Thyroid gland (tissue), 4 donors: ENCODE data around the gene PAIP2. TPM values are rescaled to one million over a fixed set of nuclear protein-coding genes. Genes with fewer than 3 reads are reported as not detected.
A peak's percentile ranks its signal among the peaks of the same experiment; 100 is the strongest.
"Not testable (repeated sequence)": the region's sequence is repeated elsewhere in the genome, so short reads cannot be mapped to it uniquely, and the experiment has no call there.

Experiments
- DNase-seq, 2 donors: peaks; one replicate each; pipeline ENCODE4 v3.0.0-alpha.2; 2019
- H3K27ac ChIP-seq, 3 donors: fragments of 200-600 bp; sonication (generic); 1 replicate in 2 of 3; 2 replicates in 1 of 3; pipeline ENCODE4 v1.5.1; 2016 to 2019; ENCODE audit warnings: mild to moderate bottlenecking in 1 of 3, moderate library complexity in 1 of 3
- H3K27me3 ChIP-seq: fragments of 200-600 bp; sonication (generic); one replicate; pipeline ENCODE4 v1.5.1; 2019
- H3K36me3 ChIP-seq, 2 donors: fragments of 200-600 bp; sonication (generic); one replicate each; pipeline ENCODE4 v1.5.1; 2016 to 2019
- H3K4me1 ChIP-seq, 2 donors: fragments of 200-600 bp; sonication (generic); one replicate each; pipeline ENCODE4 v1.5.1; 2017 to 2019
- H3K4me3 ChIP-seq, 3 donors: fragments of 200-600 bp; sonication (generic); replicated peaks in 1 of 3; 1 replicate in 2 of 3; 2 replicates in 1 of 3; pipeline ENCODE4 v1.5.1; 2016; ENCODE audit warnings: mild to moderate bottlenecking in 1 of 3
- H3K9me3 ChIP-seq: fragments of 200-600 bp; sonication (generic); one replicate; pipeline ENCODE4 v1.5.1; 2017
- POLR2A ChIP-seq, 2 donors: fragments of 450-650 bp; IDR thresholded peaks; one replicate each; pipeline ENCODE4 v1.6.1; 2017; ENCODE audit warnings: antibody characterized with exemption in 2 of 2, mild to moderate bottlenecking in 2 of 2, moderate library complexity in 1 of 2
- WGBS, 2 donors: methylation state at CpG; one replicate each; pipeline ENCODE4 v1.1.5; 2017; 5-methylcytosine and 5-hydroxymethylcytosine counted together
- intact Hi-C: fragments of 100-400 bp; cut with DNase I; formaldehyde crosslinking; loops from one replicate; pipeline ENCODE4 v1.15.1; 2023
- total RNA-seq, 4 donors: library from RNA; depleted of rRNA; stranded (reverse); fragments of >200 nt; gene quantifications; one replicate each; pipeline ENCODE4 v1.2.3, GENCODE V29; 2016
- TF ChIP-seq, protein P1 (sequence below), 6 experiments: fragments of 200-600 bp in 3 of 6; fragments of 450-650 bp in 3 of 6; sonication (generic) in 3 of 6; IDR thresholded peaks; one replicate each; pipeline ENCODE4 v1.5.1; 2016 to 2019; ENCODE audit warnings: antibody characterized with exemption in 6 of 6, mild to moderate bottlenecking in 2 of 6, inconsistent platforms in 1 of 6, moderate library complexity in 1 of 6

PAIP2 gene
- total RNA-seq, 4 donors from 2014 or later, result 92.7 to 136 (median 117) TPM

- intact Hi-C loops, result loop anchor here (5.0 kb wide), 1 partner anchor 51 kb away; the partner anchor contains the start of gene MATR3
Measured at GRCh38 chr5:139343476-139343875, 1.8 kb downstream of the PAIP2 start.

DNA sequence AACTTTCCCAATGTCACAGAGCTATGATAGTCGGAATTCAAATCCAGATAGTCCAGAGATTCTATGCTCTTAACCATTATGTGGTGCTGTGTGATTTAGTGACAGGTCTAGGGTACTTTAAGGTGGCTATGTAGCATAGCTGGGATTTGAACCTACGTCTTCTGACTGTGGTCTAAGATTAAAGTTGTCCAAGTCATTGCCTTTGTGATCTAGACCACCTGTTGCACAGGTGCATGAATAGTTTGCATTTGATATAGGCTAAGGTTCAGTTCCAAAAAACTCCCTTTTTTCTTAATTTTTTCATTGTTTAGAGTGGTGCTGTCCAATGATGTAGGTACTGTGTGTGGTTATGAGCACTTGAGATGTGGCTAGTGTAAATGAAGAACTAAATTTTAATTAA lies 2.5 kb downstream of the PAIP2 start:
- Histone ChIP-seq H3K9me3 (no peaks in the 10 kb centered on the region), H3K27ac (no peak overlapping the region), H3K36me3 (no peaks in the 10 kb centered on the region), H3K27me3 (no peaks in the 10 kb centered on the region), H3K4me3 (no peak overlapping the region), H3K4me1 (peaks cover 14 to 26% of the 10 kb centered on the region in 2 donors)
- intact Hi-C loops, result loop anchor here (5.0 kb wide), 1 partner anchor 52 kb away; the partner anchor contains the start of gene MATR3
- no peak for TF ChIP-seq POLR2A (IDR thresholded peaks at IDR 0.05)
- TF ChIP-seq, protein P1, sequence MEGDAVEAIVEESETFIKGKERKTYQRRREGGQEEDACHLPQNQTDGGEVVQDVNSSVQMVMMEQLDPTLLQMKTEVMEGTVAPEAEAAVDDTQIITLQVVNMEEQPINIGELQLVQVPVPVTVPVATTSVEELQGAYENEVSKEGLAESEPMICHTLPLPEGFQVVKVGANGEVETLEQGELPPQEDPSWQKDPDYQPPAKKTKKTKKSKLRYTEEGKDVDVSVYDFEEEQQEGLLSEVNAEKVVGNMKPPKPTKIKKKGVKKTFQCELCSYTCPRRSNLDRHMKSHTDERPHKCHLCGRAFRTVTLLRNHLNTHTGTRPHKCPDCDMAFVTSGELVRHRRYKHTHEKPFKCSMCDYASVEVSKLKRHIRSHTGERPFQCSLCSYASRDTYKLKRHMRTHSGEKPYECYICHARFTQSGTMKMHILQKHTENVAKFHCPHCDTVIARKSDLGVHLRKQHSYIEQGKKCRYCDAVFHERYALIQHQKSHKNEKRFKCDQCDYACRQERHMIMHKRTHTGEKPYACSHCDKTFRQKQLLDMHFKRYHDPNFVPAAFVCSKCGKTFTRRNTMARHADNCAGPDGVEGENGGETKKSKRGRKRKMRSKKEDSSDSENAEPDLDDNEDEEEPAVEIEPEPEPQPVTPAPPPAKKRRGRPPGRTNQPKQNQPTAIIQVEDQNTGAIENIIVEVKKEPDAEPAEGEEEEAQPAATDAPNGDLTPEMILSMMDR (IDR thresholded peaks at IDR 0.05), result no peak
- no peak for DNase-seq
- WGBS, 2 donors, result 84 to 94% methylated on average over 2 of the region's 2 CpGs

More at GRCh38 chr5:139343476-139343875, 1.8 kb downstream of the PAIP2 start:
- DNase-seq, result no peak
- no peak for TF ChIP-seq POLR2A (IDR thresholded peaks at IDR 0.05)
- TF ChIP-seq, protein P1 (IDR thresholded peaks at IDR 0.05), result no peak
- WGBS, 2 donors, result 89 to 93% methylated on average over 9 of the region's 9 CpGs
- Histone ChIP-seq H3K27me3 (no peaks in the 10 kb centered on the region), H3K4me1 (peaks cover 14 to 26% of the 10 kb centered on the region in 2 donors), H3K9me3 (no peaks in the 10 kb centered on the region), H3K27ac (no peak overlapping the region), H3K36me3 (no peaks in the 10 kb centered on the region), H3K4me3 (peak overlapping the region in 1 of 3 donors; percentile 80)

DNA sequence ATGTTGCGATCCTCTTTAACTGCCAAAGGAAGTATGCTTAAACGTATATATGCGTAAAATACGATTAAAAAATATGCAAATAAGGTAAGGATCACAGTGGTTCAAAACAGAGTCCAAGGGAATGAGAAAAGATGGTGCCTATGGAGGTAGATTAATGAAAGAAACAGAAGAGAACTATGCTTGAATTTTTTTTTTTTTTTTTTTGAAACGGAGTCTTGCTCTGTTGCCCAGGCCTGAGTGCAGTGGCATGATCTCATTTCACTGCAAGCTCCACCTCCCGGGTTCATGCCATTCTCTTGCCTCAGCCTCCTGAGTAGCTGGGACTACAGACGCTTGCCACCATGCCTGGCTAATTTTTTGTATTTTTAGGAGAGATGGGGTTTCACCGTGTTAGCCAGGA lies 3.8 kb downstream of the PAIP2 start:
- H3K36me3 ChIP-seq, intact Hi-C loops, H3K27me3 ChIP-seq, H3K4me3 ChIP-seq, H3K9me3 ChIP-seq, DNase-seq, H3K27ac ChIP-seq: not testable (repeated sequence)
- 94 to 97% methylated on average over 8 of the region's 8 CpGs for WGBS, 2 donors
- H3K4me1 ChIP-seq, result peaks cover 21 to 31% of the 10 kb centered on the region in 2 donors

GRCh38 chr5:139347863-139348262 lies 6.2 kb downstream of the PAIP2 start:
- H3K27me3 ChIP-seq, H3K36me3 ChIP-seq, H3K27ac ChIP-seq, intact Hi-C loops, H3K4me3 ChIP-seq, DNase-seq, H3K9me3 ChIP-seq: not testable (repeated sequence)
- peaks cover 12 to 28% of the 10 kb centered on the region in 2 donors for H3K4me1 ChIP-seq
- WGBS, 2 donors, result 94 to 97% methylated on average over 9 of the region's 9 CpGs

GRCh38 chr5:139354186-139354585 lies 12.5 kb downstream of the PAIP2 start:
- intact Hi-C loops, result no loop called here
- H3K36me3 ChIP-seq, result no peaks in the 10 kb centered on the region
- H3K27me3 ChIP-seq, result no peaks in the 10 kb centered on the region
- no peak for DNase-seq
- H3K27ac ChIP-seq, result no peak overlapping the region
- TF ChIP-seq POLR2A (IDR thresholded peaks at IDR 0.05), result no peak
- TF ChIP-seq, protein P1 (IDR thresholded peaks at IDR 0.05), result no peak
- H3K4me1 ChIP-seq, result peaks cover 7 to 12% of the 10 kb centered on the region in 2 donors
- no peak overlapping the region for H3K4me3 ChIP-seq
- H3K9me3 ChIP-seq, result no peaks in the 10 kb centered on the region
- WGBS, 2 donors, result 77 to 96% methylated on average over 3 of the region's 3 CpGs

DNA sequence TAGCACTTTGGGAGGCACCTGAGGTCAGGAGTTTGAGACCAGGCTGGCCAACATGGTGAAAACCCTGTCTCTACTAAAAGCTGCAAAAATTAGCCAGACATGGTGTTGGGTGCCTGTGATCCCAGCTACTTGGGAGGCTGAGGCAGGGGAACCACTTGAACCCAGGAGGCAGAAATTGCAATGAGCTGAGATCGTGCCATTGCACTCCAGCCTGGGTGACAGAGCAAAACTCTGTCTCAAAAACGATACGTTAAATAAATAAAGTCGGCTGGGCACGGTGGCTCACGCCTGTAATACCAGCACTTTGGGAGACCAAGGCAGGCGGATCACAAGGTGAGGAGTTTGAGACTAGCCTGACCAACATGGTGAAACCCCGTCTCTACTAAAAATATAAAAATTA lies 14.2 kb downstream of the PAIP2 start:
- DNase-seq, H3K27ac ChIP-seq, intact Hi-C loops, H3K9me3 ChIP-seq, H3K4me3 ChIP-seq, H3K27me3 ChIP-seq, H3K36me3 ChIP-seq, H3K4me1 ChIP-seq: not testable (repeated sequence)
- WGBS, 2 donors, result 93% methylated on average over 8 of the region's 8 CpGs

GRCh38 chr5:139358064-139358463 lies 16.4 kb downstream of the PAIP2 start:
- TF ChIP-seq POLR2A (IDR thresholded peaks at IDR 0.05), result no peak
- TF ChIP-seq, protein P1 (IDR thresholded peaks at IDR 0.05), result no peak
- intact Hi-C loops, result no loop called here
- H3K4me1 ChIP-seq, result no peaks in the 10 kb centered on the region
- no peak overlapping the region for H3K27ac ChIP-seq
- no peak for DNase-seq
- no peaks in the 10 kb centered on the region for H3K9me3 ChIP-seq
- no peaks in the 10 kb centered on the region for H3K36me3 ChIP-seq
- no peak overlapping the region for H3K4me3 ChIP-seq
- H3K27me3 ChIP-seq, result no peaks in the 10 kb centered on the region
